ENCODE data around the gene PUSL1.

PUSL1 gene

DNA sequence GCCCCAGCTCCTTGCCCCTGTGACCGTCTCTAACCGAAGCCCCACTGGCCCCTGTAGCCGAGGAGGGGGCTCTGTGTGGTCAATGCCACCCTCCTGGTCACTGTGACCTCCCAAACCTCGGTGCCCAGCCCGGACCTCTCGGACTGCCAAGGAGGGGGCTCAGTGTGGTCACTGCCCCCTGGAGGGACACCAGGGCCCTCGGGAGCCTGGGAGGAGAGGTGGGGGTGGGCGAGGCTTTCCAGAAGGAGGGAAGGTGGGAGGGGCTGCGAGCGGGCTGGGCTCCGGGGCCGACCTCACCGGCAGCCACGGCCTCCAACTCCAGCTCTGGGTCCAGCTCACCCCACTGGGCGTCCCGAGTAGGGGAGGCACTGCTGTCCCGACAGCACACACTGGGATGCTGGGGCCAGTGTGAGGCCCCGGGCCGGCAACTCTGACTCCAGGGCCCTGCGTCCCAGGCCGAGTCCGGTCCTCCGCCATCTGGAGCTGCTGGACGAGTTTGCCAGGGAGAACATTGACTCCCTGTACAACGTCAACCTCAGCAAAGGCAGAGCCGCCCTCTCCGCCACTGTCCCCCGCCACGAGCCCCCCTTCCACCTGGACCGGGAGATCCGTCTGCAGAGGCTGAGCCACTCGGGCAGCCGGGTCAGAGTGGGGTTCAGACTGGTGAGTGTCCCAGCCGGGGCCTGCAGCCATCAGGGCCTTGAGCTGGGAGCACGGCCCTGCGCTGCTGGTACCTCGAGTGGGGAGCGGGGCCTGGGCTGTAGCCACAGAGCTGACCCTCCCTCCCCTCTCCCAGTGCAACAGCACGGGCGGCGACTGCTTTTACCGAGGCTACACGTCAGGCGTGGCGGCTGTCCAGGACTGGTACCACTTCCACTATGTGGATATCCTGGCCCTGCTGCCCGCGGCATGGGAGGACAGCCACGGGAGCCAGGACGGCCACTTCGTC is 21.8 kb upstream of the PUSL1 start:
- CTCF ChIA-PET: no interaction called here
- no peak for DNase-seq (ENCODE audit: extremely low spot score)
- TF ChIP-seq FOXK2 (IDR thresholded peaks at IDR 0.05): no peak
- no peak for TF ChIP-seq ZNF384 (IDR thresholded peaks at IDR 0.05)
- TF ChIP-seq, protein P1, sequence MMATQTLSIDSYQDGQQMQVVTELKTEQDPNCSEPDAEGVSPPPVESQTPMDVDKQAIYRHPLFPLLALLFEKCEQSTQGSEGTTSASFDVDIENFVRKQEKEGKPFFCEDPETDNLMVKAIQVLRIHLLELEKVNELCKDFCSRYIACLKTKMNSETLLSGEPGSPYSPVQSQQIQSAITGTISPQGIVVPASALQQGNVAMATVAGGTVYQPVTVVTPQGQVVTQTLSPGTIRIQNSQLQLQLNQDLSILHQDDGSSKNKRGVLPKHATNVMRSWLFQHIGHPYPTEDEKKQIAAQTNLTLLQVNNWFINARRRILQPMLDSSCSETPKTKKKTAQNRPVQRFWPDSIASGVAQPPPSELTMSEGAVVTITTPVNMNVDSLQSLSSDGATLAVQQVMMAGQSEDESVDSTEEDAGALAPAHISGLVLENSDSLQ (IDR thresholded peaks at IDR 0.05): no peak
- no peak for TF ChIP-seq TARDBP (IDR thresholded peaks at IDR 0.05)
- TF ChIP-seq HDGF (IDR thresholded peaks at IDR 0.05; ENCODE audit: borderline replicate concordance): no peak
- no peak for TF ChIP-seq LEF1 (IDR thresholded peaks at IDR 0.05; ENCODE audit: borderline replicate concordance)
- TF ChIP-seq FOXM1 (IDR thresholded peaks at IDR 0.05; ENCODE audit: borderline replicate concordance): no peak
- TF ChIP-seq ARNT (IDR thresholded peaks at IDR 0.05): no peak
- no peak for TF ChIP-seq L3MBTL2 (conservative IDR thresholded peaks at IDR 0.05)
- TF ChIP-seq FOXA1 (IDR thresholded peaks at IDR 0.05): no peak
- no peak for TF ChIP-seq SP1 (IDR thresholded peaks at IDR 0.05)
- TF ChIP-seq ELF4 (IDR thresholded peaks at IDR 0.05): no peak
- TF ChIP-seq CTBP1 (IDR thresholded peaks at IDR 0.05; ENCODE audit: borderline replicate concordance): no peak
- TF ChIP-seq BHLHE40 (IDR thresholded peaks at IDR 0.05; ENCODE audit: borderline replicate concordance): no peak
- no peak for TF ChIP-seq NFRKB (IDR thresholded peaks at IDR 0.05)
- no peak for TF ChIP-seq SUZ12 (IDR thresholded peaks at IDR 0.05)
- POLR2A ChIA-PET: interaction anchor here (2.1 kb wide), 1 partner anchor 13 kb away, joined by 8 read pairs; the partner anchor contains the start of gene UBE2J2

DNA sequence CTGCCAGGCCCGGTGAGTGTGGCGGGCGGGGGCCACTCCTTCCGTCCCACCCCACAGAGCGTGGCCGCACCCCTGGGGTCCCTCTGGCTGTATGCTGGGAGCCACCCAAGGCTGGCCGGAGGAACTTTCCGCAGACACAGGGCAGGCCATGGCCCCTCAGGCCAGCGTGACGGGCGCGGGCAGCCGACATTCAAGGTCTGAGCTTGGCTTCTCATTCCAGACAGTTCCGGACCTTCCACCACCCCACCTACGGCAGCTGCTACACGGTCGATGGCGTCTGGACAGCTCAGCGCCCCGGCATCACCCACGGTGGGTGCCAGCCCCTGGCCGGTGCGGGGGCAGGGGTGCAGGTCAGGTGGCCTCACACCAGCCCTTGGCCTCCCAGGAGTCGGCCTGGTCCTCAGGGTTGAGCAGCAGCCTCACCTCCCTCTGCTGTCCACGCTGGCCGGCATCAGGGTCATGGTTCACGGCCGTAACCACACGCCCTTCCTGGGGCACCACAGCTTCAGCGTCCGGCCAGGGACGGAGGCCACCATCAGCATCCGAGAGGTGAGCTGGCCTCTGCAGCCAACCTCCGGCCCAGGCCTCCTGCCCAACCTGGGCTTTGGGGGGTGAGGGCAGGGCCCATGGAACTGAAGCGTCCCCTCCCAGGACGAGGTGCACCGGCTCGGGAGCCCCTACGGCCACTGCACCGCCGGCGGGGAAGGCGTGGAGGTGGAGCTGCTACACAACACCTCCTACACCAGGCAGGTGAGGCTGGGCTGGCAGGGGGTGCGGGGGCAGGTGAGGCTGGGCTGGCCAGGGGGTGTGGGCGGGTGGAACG is 20.9 kb upstream of the PUSL1 start:
- POLR2A ChIA-PET: no interaction called here
- DNase-seq (ENCODE audit: extremely low spot score): no peak
- TF ChIP-seq FOXM1 (IDR thresholded peaks at IDR 0.05; ENCODE audit: borderline replicate concordance) (no peak), TARDBP (IDR thresholded peaks at IDR 0.05) (no peak), LEF1 (IDR thresholded peaks at IDR 0.05; ENCODE audit: borderline replicate concordance) (no peak), SUZ12 (IDR thresholded peaks at IDR 0.05) (no peak), ELF4 (IDR thresholded peaks at IDR 0.05) (no peak), L3MBTL2 (conservative IDR thresholded peaks at IDR 0.05) (no peak), ARNT (IDR thresholded peaks at IDR 0.05) (no peak), NFRKB (IDR thresholded peaks at IDR 0.05) (no peak), FOXA1 (IDR thresholded peaks at IDR 0.05) (no peak), CTBP1 (IDR thresholded peaks at IDR 0.05; ENCODE audit: borderline replicate concordance) (no peak), HDGF (IDR thresholded peaks at IDR 0.05; ENCODE audit: borderline replicate concordance) (no peak), FOXK2 (IDR thresholded peaks at IDR 0.05) (no peak), SP1 (IDR thresholded peaks at IDR 0.05) (no peak), BHLHE40 (IDR thresholded peaks at IDR 0.05; ENCODE audit: borderline replicate concordance) (no peak), ZNF384 (IDR thresholded peaks at IDR 0.05) (no peak)
- TF ChIP-seq, protein P1 (IDR thresholded peaks at IDR 0.05): no peak
- CTCF ChIA-PET: no interaction called here

DNA sequence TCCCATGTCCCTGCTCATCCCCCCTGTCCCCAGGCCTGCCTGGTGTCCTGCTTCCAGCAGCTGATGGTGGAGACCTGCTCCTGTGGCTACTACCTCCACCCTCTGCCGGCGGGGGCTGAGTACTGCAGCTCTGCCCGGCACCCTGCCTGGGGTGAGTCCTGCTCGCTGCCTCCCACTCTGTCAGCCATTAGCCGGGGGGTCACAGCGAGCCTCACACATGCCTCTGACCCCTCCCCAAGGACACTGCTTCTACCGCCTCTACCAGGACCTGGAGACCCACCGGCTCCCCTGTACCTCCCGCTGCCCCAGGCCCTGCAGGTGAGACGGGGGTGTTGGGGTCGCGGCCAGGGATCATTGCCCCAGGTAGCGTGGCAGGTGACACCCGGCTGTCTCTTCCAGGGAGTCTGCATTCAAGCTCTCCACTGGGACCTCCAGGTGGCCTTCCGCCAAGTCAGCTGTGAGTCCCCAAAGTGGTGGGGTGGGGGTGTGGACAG is 18.1 kb upstream of the PUSL1 start:
- POLR2A ChIA-PET: interaction anchor here (0.8 to 1.0 kb wide), 2 partner anchors 17 to 291 kb away, joined by 3 to 4 read pairs; partner anchors contain the start of gene UBE2J2
- DNase-seq (ENCODE audit: extremely low spot score): peak; percentile 82
- TF ChIP-seq HDGF (IDR thresholded peaks at IDR 0.05; ENCODE audit: borderline replicate concordance): peak; percentile 86; the same call in 1 of the 2 replicates
- TF ChIP-seq, protein P1 (IDR thresholded peaks at IDR 0.05): no peak
- CTCF ChIA-PET: interaction anchor here (0.7 to 2.4 kb wide), 3 partner anchors 10 to 938 kb away, joined by 3 to 9 read pairs (median 5); partner anchors contain the start of gene SKI

DNA sequence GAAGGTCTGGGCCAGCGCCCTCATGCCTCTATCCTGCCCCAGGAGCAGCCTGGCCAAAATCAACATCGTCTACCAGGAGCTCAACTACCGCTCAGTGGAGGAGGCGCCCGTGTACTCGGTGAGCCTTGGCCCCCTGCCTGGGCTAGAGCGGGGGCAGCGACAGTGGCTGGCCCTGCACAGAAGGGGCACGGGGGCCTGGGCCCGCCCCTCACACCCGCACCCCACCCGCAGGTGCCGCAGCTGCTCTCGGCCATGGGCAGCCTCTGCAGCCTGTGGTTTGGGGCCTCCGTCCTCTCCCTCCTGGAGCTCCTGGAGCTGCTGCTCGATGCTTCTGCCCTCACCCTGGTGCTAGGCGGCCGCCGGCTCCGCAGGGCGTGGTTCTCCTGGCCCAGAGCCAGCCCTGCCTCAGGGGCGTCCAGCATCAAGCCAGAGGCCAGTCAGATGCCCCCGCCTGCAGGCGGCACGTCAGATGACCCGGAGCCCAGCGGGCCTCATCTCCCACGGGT is 17.3 kb upstream of the PUSL1 start:
- POLR2A ChIA-PET: interaction anchor here (0.8 to 1.5 kb wide), 3 partner anchors 10 to 292 kb away, joined by 3 to 4 read pairs (median 3); partner anchors contain the start of gene UBE2J2
- CTCF ChIA-PET: interaction anchor here (0.6 to 2.4 kb wide), 6 partner anchors 9 to 169 kb away, joined by 3 to 9 read pairs (median 4); no protein-coding TSS in a partner anchor
- no peak for DNase-seq (ENCODE audit: extremely low spot score)

More for the DNA sequence above, 17.3 kb upstream of the PUSL1 start:
- TF ChIP-seq HDGF (IDR thresholded peaks at IDR 0.05; ENCODE audit: borderline replicate concordance): no peak
- no peak for TF ChIP-seq FOXM1 (IDR thresholded peaks at IDR 0.05; ENCODE audit: borderline replicate concordance)
- TF ChIP-seq NFRKB (IDR thresholded peaks at IDR 0.05): no peak
- no peak for TF ChIP-seq BHLHE40 (IDR thresholded peaks at IDR 0.05; ENCODE audit: borderline replicate concordance)
- no peak for TF ChIP-seq SUZ12 (IDR thresholded peaks at IDR 0.05)
- TF ChIP-seq ARNT (IDR thresholded peaks at IDR 0.05): no peak
- no peak for TF ChIP-seq FOXK2 (IDR thresholded peaks at IDR 0.05)
- TF ChIP-seq, protein P1 (IDR thresholded peaks at IDR 0.05): no peak
- TF ChIP-seq ZNF384 (IDR thresholded peaks at IDR 0.05): no peak

Data from HEK293T (cell line).